ENCODE measurements around the gene SMIM14. TPM values are rescaled to one million over a fixed set of nuclear protein-coding genes. Genes with fewer than 3 reads are reported as not detected.
"Not testable (repeated sequence)": the region's sequence is repeated elsewhere in the genome, so short reads cannot be mapped to it uniquely, and the experiment has no call there.

Gene SMIM14
- total and polyA plus RNA-seq, 8 donors = 52.9 to 67.8 (median 55.4) TPM

DNA sequence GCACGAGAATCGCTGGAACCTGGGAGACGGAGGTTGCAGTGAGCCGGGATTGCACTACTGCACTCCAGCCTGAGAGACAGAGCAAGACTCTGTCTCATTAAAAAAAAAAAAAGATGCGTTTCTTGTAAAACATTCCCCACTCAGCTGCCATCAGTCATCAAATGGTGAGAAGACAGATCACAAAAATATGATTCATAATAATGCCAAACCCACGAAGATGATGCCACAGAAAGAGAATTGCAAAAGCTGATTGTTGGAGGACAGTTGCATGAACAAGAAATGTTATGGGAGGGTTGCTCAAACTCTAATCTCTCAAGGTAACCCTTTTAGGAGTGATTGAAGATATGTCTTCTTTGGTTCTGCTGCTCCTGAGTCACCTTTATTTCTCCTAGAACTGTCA lies 21.4 kb upstream of the SMIM14 start:
- TF ChIP-seq, protein P1, sequence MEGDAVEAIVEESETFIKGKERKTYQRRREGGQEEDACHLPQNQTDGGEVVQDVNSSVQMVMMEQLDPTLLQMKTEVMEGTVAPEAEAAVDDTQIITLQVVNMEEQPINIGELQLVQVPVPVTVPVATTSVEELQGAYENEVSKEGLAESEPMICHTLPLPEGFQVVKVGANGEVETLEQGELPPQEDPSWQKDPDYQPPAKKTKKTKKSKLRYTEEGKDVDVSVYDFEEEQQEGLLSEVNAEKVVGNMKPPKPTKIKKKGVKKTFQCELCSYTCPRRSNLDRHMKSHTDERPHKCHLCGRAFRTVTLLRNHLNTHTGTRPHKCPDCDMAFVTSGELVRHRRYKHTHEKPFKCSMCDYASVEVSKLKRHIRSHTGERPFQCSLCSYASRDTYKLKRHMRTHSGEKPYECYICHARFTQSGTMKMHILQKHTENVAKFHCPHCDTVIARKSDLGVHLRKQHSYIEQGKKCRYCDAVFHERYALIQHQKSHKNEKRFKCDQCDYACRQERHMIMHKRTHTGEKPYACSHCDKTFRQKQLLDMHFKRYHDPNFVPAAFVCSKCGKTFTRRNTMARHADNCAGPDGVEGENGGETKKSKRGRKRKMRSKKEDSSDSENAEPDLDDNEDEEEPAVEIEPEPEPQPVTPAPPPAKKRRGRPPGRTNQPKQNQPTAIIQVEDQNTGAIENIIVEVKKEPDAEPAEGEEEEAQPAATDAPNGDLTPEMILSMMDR (IDR thresholded peaks at IDR 0.05) = no peak
- no peaks in the 10 kb centered on the region for H3K9me3 ChIP-seq
- H3K27ac ChIP-seq = no peak overlapping the region
- intact Hi-C loops (cut with DNase I) = no loop called here
- no peaks in the 10 kb centered on the region for H3K27me3 ChIP-seq
- ATAC-seq (no peak), DNase-seq (no peak)
- H3K4me1 ChIP-seq = no peaks in the 10 kb centered on the region
- no peak overlapping the region for H3K4me3 ChIP-seq
- no peaks in the 10 kb centered on the region for H3K36me3 ChIP-seq

DNA sequence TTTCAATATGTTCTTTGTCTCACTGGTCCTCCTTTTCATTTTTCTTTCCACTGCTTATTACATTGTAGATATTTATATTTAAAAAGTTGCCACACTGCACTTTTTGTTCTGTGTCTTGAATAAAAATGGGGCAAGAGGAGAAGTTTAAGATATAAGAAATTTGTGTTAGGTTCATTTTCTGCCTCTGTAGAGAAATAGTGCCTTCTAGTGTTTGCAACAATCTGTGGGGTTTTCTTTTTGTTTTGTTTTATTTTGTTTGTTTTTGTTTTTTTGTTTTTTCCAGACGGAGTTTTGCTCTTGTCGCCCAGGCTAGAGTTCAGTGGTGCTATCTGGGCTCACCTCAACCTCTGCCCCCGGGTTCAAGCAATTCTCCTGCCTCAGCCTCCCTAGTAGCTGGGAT lies 20.1 kb upstream of the SMIM14 start:
- intact Hi-C loops (cut with DNase I) = no loop called here
- TF ChIP-seq, protein P1 (IDR thresholded peaks at IDR 0.05) = peak in 1 of 2 donors; percentile 11
- DNase-seq (no peak), ATAC-seq (no peak)
- Histone ChIP-seq H3K36me3 (no peaks in the 10 kb centered on the region), H3K27ac (no peak overlapping the region), H3K4me3 (no peak overlapping the region), H3K9me3 (no peaks in the 10 kb centered on the region), H3K27me3 (no peaks in the 10 kb centered on the region), H3K4me1 (no peaks in the 10 kb centered on the region)

DNA sequence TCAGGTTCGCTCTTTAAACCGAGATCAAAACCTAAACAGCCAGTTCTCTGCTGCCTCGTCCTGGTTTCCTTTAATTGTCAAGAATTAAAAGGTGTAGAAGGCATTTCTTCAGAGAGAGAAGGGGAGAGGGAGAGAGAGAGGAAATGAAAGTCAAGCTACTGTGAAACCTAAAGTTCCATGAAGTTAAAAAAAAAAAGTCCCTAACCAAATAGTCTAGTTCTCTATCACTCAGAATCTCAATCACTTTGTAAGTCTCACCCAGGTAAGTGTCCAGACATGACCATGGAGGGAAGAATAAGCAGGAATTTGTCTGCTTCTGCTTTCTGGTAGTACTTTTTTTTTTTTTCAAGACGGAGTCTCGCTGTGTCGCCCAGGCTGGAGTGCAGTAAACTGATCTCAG lies 18.8 kb upstream of the SMIM14 start:
- Histone ChIP-seq H3K4me1 (no peaks in the 10 kb centered on the region), H3K27me3 (no peaks in the 10 kb centered on the region), H3K27ac (no peak overlapping the region), H3K4me3 (no peak overlapping the region), H3K36me3 (no peaks in the 10 kb centered on the region), H3K9me3 (no peaks in the 10 kb centered on the region)
- TF ChIP-seq, protein P1 (IDR thresholded peaks at IDR 0.05) = no peak
- intact Hi-C loops (cut with DNase I) = no loop called here
- no peak for DNase-seq
- ATAC-seq = no peak

DNA sequence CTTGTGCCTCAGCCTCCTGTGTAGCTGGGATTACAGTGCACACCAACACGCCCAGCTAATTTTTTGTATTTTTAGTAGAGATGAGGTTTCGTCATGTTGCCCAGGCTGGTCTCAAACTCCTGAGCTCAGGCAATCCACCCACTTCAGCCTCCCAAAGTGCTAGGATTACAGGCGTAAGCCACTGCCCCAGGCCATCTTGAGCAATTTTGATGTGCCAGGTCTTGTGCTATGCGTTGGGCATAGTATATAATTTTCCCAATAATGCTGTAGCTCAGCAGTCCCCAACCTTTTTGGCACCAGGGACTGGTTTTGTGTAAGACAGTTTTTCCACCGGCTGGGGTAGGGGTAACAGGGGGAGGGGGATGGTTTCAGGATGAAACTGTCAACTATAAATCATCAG lies 18.0 kb upstream of the SMIM14 start:
- H3K9me3 ChIP-seq; H3K4me1 ChIP-seq; intact Hi-C loops (cut with DNase I); H3K27me3 ChIP-seq; H3K36me3 ChIP-seq; H3K27ac ChIP-seq; DNase-seq; H3K4me3 ChIP-seq; ATAC-seq: not testable (repeated sequence)

DNA sequence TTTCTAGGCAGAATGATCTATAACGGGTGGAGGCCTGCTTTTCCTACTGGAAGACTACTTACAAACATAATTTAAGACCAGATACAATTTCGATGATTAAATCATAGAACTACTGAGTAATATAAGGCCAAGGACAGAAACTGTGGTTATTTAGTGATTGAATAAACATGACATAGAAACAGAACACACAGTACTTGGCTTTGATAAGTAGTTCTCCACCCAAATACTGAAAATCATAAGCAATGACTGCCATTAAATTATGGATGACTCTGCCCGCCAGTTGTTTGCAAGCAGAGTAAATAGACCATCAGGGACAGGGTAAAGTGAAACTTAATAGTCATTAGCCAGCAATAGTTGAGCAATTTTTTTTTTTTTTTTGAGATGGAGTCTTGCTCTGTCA lies 17.2 kb upstream of the SMIM14 start:
- ATAC-seq (peak; percentile 49), DNase-seq (peak in 1 of 4 donors; percentile 74)
- no peaks in the 10 kb centered on the region for H3K9me3 ChIP-seq
- peak overlapping the region in 1 of 2 donors; percentile 26 for H3K27ac ChIP-seq
- no peak overlapping the region for H3K4me3 ChIP-seq
- H3K36me3 ChIP-seq = no peaks in the 10 kb centered on the region
- no peaks in the 10 kb centered on the region for H3K4me1 ChIP-seq
- H3K27me3 ChIP-seq = no peaks in the 10 kb centered on the region
- intact Hi-C loops (cut with DNase I) = no loop called here
- TF ChIP-seq, protein P1 (IDR thresholded peaks at IDR 0.05) = no peak

DNA sequence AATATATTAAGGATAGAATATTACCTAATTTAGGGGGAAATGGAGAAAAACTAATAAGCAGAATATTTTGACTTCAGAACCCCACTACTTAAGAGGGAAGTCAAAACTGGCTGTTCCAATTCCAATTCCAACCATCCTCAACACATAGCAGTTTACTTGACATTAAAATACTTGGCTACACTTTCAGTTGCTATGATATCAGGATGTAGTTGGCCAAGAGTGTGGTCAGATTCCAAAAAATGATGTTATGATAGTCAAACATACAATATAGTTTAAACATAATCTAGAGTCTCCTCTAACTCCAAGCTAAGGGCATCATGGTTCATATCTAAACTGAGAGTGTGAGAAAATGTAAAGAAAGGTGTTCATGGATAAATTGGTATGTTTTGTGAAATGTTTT lies 16.5 kb upstream of the SMIM14 start:
- Histone ChIP-seq H3K9me3 (no peaks in the 10 kb centered on the region), H3K4me1 (no peaks in the 10 kb centered on the region), H3K4me3 (no peak overlapping the region), H3K27me3 (no peaks in the 10 kb centered on the region), H3K27ac (peak overlapping the region; percentile 19 to 26), H3K36me3 (no peaks in the 10 kb centered on the region)
- ATAC-seq = no peak
- TF ChIP-seq, protein P1 (IDR thresholded peaks at IDR 0.05) = no peak
- DNase-seq = peak in 1 of 4 donors; percentile 52
- intact Hi-C loops (cut with DNase I) = no loop called here

DNA sequence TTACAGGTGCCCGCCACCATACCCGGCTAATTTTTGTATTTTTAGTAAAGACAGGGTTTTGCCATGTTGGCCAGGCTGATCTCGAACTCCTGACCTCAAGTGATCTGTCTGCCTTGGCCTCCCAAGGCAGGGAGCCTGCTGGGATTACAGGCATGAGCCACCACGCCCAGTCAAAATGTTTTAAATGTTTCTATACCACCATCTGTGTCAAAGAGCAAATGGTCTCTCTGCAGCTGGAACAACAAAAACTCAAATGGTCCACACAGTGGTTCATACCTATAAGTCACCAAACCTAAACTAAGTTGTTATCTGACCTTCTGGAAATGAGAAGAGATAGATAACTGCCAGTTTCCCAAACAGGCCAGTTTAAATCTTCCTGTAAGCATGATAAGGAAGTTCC lies 12.9 kb upstream of the SMIM14 start:
- H3K27me3 ChIP-seq; intact Hi-C loops (cut with DNase I); H3K4me3 ChIP-seq; ATAC-seq; H3K36me3 ChIP-seq; H3K4me1 ChIP-seq; H3K27ac ChIP-seq; DNase-seq; H3K9me3 ChIP-seq: not testable (repeated sequence)

Measured in left lung (tissue), 10 donors.